ENCODE data around the gene PLB1.

PLB1 gene

GRCh38 chr2:28643911-28644334 is 148.1 kb downstream of the PLB1 start:
- DNase-seq (ENCODE audit: low read depth, low spot score) = no peak

GRCh38 chr2:28644760-28645159 is 148.9 kb downstream of the PLB1 start:
- DNase-seq (ENCODE audit: low read depth, low spot score) = no peak

- DNase-seq (ENCODE audit: low read depth, low spot score) = no peak
These were observed 149.7 kb downstream of the PLB1 start for GRCh38 chr2:28645553-28645952.

- DNase-seq (ENCODE audit: low read depth, low spot score) = no peak
These were observed 151.8 kb downstream of the PLB1 start for GRCh38 chr2:28647682-28648081.

- no peak for DNase-seq (ENCODE audit: low read depth, low spot score)
These were observed 152.3 kb downstream of the PLB1 start for GRCh38 chr2:28648147-28648546.

DNA sequence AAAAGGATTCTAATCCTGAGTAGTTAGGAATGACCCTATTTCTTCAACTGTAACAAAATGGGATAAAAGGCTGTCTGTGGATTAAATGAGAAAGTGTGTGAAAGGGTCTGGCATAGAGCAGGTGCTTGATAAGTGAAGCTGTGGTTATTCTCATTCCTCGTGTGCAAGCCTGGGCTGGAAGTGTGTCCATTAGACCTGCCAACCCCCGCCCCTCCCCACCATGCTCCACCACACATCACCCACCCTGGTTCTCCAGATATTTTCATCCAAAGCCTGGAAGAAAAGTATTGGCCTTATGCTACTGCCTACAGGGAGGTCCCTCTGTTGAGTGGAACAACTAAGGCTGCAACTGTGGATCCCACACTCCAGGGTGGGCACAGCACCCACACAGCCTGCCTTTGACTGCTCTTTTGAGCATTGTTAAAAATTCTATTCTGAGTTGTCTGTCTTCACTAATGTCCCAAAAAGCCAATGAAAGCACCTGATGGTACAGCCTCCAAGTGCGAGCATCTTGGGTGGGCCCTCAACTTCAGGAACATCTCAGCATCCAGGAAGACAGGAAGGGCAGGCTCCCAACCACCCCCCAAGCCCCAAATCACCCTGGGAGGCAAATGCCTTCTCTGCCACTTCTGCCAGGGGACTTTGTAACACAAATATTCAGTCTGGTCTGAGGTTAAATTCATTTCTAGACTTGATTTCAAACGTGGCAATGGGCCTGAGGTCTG is 153.0 kb downstream of the PLB1 start:
- no peak for DNase-seq (ENCODE audit: low read depth, low spot score)

DNA sequence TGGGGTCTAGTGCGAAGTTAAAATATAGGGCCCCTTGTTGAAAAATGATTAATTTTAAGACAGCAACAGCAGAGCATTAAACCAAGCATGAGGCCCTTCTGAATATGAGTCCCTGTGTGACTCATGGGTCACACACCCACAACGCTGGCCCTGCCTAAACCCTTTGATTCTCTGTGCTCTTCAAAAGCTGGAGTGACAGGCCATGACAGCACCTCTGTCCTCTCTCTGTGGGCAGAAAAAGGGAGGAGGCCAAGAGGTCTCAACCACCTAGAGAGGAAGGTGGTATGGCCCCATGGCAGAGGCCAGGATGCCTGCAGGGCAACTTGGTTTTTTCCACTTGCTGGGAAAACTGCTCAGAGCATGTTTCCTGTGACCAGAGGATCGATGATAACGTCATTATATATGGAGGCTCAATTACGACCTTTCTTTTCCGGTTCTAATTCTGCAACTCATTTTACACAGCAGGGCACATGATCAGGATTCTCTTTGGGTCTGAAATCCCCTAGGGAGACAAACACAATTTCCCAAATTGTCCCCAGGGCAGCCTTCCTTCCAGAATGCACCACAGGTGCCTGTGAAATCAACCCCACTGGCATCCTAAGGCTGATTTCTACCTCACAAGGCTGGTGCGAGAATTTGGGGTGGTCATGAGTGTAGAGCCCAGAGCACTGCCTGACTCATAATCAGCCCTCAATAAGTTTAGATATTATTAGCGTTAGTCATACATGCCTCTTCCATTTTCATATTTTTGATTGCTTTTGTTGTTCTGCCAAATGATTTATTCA is 153.8 kb downstream of the PLB1 start:
- no peak for DNase-seq (ENCODE audit: low read depth, low spot score)

DNA sequence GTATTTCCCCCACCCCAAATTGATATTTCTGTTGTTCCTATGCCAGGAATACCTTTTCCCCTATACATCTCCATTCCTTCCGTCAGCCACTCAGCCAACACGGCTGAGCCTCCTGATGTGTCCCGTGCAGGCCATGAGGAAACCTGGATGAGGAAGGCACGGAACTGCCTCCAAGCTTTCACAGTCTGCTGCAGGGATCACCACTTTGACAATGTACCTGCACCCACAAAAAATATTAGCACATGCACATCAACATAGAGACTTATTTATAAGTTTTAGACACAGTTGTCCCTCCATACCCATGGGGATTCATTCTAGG is 154.4 kb downstream of the PLB1 start:
- no peak for DNase-seq (ENCODE audit: low read depth, low spot score)

- DNase-seq (ENCODE audit: low read depth, low spot score) = no peak
These were observed 156.4 kb downstream of the PLB1 start for GRCh38 chr2:28652217-28652616.

GRCh38 chr2:28653892-28654662 is 158.2 kb downstream of the PLB1 start:
- no peak for DNase-seq (ENCODE audit: low read depth, low spot score)

- DNase-seq (ENCODE audit: low read depth, low spot score) = no peak
These were observed 158.9 kb downstream of the PLB1 start for GRCh38 chr2:28654663-28655320.

DNA sequence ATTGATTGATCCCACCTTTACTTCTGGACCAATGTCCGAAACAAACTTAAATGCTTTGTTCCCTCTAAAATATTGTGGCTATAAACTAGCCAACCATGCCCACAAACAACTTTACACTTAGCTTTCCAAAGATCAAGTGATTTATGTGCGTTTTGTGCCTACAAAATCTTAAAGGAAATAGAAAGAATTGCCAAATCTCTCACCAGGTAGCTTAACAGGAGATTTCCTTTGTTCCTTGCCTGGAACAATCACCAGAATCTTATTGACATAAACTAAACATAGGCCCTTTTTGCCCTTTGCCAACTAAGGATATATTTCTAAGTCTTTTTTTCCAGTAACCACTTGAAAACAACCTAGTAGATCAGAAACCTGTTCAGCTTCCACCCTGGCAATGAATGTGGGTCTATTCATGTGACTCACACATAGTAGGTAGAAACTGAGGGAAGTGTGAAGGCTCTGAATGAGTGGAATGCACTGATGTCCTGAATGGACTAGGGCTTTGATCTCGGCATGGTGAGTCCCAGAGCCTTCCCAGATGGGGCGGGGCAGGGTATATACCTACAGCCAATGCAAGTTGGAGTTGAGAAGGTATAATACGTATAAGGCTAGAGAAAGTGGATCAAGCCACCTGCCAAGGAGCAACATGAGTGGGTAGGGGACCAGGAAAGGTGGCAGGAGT is 161.2 kb downstream of the PLB1 start:
- no peak for DNase-seq (ENCODE audit: low read depth, low spot score)

GRCh38 chr2:28658369-28658768 is 162.5 kb downstream of the PLB1 start:
- DNase-seq (ENCODE audit: low read depth, low spot score) = no peak

- no peak for DNase-seq (ENCODE audit: low read depth, low spot score)
These were observed 163.3 kb downstream of the PLB1 start for GRCh38 chr2:28659127-28659526.

- DNase-seq (ENCODE audit: low read depth, low spot score) = peak; percentile 92
These were observed 165.7 kb downstream of the PLB1 start for GRCh38 chr2:28661589-28662001.

- no peak for DNase-seq (ENCODE audit: low read depth, low spot score)
These were observed 166.2 kb downstream of the PLB1 start for GRCh38 chr2:28662044-28662443.

- no peak for DNase-seq (ENCODE audit: low read depth, low spot score)
These were observed 166.8 kb downstream of the PLB1 start for GRCh38 chr2:28662468-28663181.

DNA sequence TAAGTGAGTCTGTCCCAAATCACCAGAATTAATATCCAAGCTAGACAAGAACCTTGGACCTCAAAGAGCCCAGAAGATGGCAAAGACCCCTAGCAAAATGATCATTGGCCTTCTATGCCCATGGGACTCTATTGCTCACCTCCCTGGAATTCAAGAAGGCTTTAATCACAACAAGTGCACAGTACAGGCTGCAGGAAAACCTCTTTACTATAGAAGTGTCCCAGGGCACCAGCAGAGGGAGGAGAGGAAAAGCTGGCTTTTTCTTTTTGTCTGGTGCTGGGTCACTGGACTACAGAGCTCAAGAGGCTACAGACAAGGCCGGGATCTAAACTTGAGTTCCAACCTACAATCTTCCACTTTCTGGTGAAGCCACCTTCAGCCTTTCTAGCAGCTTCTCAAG is 167.5 kb downstream of the PLB1 start:
- no peak for DNase-seq (ENCODE audit: low read depth, low spot score)

DNA sequence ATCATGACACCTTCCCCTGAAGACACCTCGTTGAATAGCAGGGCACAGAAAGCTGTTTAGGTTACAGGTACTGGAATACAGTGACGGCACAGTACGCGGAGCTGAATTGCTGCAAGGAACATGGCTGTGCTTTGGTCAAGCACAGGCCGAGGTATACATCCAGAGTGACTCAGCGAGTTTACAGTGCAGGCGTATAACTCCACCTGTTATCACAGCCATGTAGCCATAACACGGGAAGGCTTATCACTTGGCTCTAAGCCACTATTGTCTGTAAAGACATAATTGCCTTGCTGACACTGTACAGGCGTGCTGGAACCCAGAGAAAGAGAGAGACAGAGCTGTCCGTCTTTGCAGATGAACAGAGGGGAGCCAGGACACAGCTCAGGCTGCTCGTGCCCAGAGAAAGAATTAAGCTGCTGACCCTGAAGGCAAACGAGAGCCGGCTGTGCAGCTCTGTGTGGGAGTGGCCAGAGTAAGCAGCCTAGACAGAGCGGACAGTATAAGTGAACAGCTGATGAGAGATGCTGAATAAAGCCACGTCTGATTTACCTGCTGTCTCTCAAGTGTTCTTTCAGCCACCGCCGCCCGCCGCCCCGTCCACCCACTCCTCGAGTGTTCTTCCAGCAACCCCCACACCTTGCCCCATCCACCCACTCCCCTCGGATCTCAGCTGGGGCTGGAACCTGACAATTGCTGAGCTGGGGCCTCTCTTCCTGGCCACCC is 168.4 kb downstream of the PLB1 start:
- DNase-seq (ENCODE audit: low read depth, low spot score) = no peak

DNA sequence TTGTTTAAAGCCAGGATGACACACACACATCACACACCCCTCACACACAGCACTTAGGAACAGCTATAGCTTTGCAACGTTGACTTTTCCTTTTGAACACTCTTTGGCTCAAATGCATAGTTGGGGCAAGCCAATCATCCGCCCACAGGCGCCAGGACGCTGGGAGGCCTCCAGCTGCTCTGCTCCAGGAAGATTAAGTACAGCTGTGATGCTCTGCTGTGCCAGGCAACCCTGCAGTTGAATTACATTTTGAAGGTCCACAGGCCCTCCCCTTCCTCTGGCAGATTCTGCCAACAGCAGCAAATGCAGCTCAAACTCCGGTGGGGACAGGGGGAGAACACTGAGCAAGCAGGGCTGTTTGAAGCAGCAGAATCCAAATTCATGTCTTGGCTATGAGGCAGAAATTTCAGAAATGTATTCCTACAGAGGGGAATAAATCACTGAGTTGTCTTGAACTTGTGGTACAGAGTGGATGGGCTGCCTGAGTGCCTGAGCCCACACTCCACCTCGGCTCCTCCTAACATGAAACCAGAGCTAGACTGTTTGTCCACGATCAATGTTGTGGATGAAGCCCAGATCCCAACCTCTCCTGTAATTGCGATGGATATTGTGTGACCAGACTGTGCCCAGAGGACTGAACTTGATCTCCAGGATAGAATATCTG is 169.3 kb downstream of the PLB1 start:
- peak; percentile 72 for DNase-seq (ENCODE audit: low read depth, low spot score)

All from smooth muscle cell of the brain vasculature (primary cell).